HG03354 (cell line): ENCODE data around the gene FAM47A.

Experiments
- ATAC-seq: cut with Tn5 transposase; IDR thresholded peaks from one replicate; pipeline ENCODE4 v1.9.1; 2021; ENCODE audit warnings: mild to moderate bottlenecking; ENCODE audit not compliant: unreplicated experiment, poor library complexity, severe bottlenecking

Gene FAM47A

DNA sequence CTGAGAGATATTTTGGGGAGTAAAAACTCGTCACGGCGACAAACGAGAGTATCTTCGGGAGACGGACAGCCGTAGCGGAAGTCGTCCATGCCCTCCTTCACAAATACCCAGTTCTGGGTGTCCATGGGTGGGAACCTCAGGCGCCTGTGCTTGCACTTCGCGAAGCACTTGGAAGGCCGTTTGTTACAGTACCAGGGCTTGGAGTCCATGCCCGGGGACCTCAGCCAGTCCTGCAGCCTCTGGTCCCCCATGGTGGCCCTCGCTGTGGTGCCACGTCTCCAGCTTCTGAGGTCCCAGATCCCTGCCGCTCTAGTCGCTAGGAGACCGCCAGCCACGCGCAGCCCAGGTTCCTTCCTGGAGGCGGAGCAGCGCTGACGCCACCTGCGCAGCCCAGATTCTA is at the start of gene FAM47A:
FAM47A (minus strand) TSS at position 287 of the 400 bp plus-strand sequence; CDS start at position 251, 36 bp downstream.
- no peak for ATAC-seq

GRCh38 chrX:34147345-34147744 is 15.2 kb upstream of the FAM47A start:
- no peak for ATAC-seq

DNA sequence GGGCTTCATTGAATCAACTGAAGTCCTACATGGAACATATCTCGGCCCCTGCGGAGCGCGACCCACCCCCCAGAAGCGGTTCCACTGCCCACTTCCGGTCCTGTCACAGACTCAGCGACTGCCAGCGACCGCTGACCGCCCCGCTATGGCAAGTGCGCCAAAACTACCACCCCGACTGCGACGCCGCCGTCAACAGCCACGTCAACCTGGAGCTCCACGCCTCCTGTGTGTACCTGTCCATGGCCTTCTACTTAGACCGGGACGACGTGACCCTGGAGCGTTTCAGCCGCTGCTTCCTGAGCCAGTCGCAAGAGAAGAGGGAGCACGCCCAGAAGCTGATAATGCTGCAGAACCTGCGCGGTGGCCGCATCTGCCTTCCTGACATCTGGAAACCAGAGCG is 14.8 kb upstream of the FAM47A start:
- ATAC-seq: no peak

GRCh38 chrX:34144246-34144645 is 12.1 kb upstream of the FAM47A start:
- no peak for ATAC-seq

DNA sequence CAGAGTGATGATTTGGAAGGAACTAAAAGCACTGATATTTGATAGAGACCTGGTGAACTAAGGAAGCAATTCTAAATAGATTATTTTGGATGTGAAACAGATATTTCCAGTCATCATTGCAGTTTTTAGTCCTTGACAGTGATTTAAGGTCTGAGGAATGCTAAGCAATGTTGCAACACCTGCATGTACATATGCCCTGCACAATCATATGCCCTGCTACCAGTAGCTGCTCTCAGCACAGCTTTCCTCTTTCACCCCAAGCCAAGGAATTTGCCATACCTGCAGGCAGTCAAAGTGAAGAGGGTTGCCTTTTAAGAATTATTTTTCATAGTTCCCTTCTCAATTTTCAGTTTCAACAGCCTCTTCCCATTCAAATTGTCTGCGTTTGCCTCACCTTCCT is 8.7 kb upstream of the FAM47A start:
- no peak for ATAC-seq

DNA sequence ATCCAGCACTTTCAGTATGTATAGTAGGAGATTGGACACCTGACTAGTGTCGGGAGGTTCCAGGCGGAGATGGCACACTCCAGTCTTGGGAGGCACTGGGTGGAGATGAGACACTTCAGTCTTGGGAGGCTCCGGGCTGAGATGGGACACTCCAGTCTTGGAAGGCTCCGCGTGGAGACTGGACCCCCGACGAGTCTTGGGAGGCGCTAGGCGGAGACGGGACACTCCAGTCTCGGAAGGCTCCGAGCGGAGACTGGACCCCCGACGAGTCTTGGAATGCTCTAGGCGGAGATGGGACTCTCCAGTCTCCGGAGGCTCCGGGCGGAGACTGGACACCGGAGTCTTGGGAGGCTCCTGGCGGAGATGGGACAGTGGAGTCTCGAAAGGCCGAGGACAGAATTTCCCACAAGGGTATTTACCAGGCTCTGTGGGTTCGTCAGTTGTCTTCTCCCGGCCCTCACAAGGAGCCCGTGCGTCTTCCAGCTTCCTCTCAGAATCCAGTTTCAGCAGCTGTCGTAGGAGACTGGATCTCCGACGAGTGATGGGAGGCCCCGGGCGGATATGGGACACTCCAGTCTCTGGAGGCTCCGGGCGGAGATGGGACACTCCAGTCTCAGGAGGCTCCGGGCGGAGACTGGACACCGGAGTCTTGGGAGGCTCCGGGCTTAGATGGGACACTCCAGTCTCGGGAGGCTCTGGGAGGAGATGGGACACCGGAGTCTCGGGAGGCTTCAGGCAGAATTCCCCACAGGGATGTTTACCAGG is 952 bp downstream of the FAM47A start:
- no peak for ATAC-seq

DNA sequence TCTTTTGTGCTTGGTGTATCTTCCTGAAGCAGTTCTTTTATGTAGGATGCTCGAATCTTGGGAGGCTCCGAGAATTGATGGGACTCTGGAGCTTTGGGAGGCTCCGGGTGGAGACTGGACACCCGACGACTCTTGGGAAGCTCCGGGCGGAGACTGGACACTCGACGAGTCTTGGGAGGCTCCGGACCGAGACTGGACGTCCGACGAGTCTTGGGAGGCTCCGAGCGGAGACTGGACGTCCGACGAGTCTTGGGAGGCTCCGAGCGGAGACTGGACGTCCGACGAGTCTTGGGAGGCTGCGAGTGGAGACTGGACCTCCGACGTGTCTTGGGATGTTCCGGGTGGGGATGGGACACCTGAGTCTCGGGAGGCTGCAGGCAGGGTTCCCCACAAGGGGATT is 1.6 kb downstream of the FAM47A start:
- ATAC-seq: no peak

DNA sequence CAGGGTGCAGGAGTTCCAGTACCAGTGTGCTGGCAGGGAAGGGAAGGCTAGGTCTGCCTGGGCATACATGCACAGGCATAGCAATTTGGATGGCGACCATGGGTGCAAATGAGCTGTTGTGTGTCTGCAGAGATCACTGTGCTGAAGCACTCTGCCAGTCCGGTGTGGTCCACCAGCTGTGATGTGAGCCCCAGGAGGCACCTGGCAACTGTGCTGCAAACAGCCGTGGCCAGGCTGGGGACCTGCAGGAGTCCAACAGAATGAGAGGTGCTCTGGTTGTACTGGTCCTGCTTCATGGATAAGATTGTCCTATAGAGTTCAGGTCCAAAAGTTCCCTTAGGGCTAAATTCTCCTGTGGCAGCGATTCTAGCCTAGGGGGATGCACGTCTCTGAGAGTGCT is 6.1 kb downstream of the FAM47A start:
- no peak for ATAC-seq

DNA sequence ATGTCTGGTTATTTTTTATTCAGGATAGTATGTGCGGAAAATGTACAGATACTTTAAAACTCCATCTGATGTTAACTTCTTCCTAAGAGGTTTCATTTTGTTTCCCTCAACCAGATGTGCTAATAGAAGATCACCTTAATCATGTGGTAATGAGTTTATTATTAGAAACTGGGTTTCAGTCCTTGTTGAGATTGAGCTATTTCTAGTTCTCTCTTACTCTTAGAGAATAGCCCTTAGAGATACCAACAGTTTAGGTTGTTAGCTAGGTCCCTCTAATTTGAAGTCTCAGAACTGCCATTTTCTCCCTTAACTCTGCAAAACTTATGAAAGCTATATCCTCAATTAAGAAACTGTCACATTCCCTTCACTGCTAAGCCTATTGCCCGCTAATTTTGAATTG is 13.0 kb downstream of the FAM47A start:
- ATAC-seq: no peak

DNA sequence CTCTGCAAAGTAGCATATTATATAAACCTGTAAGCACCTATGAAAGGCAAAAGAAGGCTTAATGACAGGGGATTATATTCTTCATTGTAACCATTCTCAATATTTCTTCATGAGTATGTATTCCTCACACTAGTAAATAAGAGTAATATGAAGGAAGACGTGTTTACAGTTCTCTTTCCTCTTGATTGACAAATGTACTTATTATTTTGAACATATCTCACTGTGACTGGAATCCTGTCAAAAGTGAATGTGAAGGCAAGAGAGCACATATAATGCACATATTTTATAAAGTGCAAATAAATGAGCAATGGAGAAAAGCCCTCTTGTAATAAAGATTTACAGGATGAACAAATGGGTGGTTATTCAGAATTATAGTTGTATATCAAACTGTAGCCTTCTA is 19.7 kb downstream of the FAM47A start:
- ATAC-seq: no peak
